Stimulated activated CD4-positive, alpha-beta T cell treated with anti-CD3 and anti-CD28 coated beads, Interleukin-15, amount 100 ng/mL, for 1 hour (primary cell): Measurements from ENCODE around the gene RPS25.
"Not testable (repeated sequence)": the region's sequence is repeated elsewhere in the genome, so short reads cannot be mapped to it uniquely, and the experiment has no call there.

Experiments used
- DNase-seq, 2 donors: peaks; one replicate each; pipeline ENCODE4 v3.0.0-alpha.2; 2020; ENCODE audit warnings: low read depth in 1 of 2, low spot score in 1 of 2

The RPS25 gene

DNA sequence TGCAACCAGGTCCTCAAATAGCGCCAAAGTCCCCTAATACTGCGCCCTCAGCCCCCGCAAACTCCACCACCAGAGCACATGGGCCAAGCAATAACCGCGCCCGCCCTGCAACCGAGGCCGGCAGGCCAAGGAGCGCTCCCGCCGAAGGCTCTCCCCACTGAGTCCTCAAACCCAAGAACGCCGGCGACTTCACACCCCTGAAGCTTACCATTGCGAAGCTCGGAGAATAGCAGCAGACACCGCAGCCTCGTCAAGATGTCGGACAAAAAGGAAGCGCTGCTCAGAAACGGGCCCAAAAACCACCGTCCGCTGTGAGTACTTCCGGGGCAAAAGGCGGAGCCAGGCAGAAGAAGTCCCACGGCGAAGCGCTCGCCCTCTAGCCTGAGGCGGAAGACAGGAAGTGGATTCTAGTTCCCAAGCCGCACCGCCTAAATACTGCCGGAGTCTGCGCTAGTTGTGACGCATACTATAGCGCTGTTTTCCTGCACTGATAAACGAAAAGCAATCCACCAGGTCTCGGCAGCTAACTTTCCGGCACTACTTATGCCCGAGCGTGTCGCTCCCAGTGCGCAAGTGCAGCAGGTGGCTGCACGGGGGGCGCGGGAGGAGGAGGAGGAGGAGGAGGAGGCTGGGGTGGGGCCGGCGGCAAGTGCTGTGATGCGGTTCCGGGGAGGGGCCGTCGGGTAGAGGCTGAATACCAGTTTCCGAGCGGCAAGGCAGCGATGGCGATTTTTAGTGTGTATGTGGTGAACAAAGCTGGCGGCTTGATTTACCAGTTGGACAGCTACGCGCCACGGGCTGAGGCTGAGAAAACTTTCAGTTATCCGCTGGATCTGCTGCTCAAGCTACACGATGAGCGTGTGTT lies at the start of gene RPS25, which contains the start of gene TRAPPC4:
RPS25 (minus strand) TSS at position 270 of the 865 bp plus-strand sequence; CDS start at position 211, 59 bp downstream.
TRAPPC4 (plus strand) TSS at position 693 of the 865 bp plus-strand sequence; CDS start at position 723, 30 bp downstream.
- DNase-seq: peak; percentile 85 to 86

DNA sequence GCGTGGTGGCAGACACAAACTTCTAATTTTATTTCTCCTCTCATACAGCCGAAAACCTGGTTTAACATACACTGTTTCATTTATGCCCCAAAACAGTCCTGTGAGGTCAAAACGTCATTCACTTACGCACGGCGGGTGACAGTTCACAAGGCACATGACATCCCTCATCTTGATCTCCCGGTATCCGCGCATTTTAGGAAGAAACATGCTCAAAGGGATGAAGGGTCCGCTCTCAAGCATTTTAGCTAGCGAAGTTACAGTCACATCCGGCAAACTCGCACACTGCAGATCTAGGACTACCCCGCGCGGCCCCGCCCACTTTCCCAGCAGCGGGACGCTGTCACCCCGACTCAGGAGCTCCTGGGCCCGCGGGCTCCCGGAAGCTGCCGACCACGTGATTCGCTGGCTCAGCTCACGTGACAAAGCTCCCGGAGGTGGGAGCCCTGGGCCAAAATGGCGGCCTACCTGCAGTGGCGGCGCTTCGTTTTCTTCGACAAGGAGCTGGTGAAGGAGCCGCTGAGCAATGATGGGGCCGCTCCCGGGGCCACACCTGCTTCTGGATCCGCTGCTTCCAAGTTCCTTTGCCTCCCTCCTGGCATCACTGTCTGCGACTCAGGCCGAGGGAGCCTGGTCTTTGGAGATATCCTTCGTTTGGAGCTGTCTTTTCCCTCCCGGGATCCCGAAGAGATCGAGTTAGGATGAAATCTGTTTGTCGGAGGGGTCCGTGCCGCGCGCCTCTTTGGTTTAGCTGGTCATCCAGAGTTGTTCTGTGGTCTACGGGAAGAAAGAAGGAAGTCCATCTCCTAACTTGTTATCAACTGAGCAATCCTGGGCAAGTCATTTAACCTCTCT lies 49.5 kb upstream of the RPS25 start, which contains the start of gene VPS11:
VPS11 (plus strand) TSS at position 448 of the 852 bp plus-strand sequence; CDS start at position 454, 6 bp downstream.
- DNase-seq: peak; percentile 94 to 96

DNA sequence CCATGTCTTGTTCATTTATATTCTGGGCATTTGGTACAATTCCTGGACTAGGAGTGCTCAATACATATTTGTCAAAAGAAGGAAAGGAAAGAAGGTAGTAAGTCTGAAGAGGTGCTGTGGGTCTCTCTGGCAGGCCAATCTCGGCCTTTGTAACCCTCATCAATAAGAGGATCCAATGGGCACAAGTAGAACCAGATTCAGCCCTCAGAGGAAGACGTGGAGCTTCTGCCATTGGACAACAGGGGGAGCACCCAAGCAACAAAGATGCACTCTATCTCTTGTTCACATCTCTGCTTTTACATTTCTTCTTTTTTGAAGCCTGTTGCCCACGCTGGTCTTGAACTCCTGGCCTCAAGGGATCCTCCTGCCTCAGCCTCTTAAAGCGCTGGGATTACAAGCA lies 47.2 kb upstream of the RPS25 start:
- no peak for DNase-seq

DNA sequence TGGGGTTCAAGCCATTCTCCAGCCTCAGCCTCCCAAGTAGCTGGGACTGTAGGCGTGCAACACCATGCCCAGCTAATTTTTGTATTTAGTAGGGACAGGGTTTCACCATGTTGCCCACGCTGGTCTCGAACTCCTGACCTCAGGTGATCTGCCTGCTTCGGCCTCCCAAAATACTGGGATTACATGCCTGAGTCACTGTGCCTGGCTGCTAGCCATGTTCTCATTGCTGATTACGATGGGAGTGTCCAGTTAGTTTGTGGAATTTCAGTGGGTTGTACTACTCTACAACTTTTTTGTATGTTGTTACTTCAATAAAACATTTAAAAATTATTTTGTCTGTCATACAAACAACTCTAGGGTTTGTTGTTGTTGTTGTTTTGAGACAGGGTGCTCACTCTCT lies 44.6 kb upstream of the RPS25 start:
- DNase-seq: no peak

DNA sequence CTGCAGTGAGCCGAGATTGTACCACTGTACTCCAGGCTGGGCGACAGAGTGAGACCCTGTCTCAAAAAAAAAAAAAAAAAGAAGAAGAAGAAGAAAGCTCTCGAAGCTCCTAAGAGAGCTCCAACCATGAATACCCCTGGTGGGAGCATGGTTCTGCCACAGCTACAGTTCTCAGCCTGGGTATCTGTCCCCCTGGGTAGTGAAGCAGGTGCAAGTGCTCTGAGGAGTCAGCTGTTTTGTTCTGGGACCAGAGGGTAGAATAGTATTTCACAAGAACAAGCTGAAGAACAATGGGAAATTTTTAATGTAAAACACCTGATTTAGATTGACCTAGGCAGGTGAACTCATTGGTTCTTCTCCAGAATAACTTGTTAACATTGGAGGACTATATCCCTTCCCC lies 43.1 kb upstream of the RPS25 start:
- DNase-seq: no peak

DNA sequence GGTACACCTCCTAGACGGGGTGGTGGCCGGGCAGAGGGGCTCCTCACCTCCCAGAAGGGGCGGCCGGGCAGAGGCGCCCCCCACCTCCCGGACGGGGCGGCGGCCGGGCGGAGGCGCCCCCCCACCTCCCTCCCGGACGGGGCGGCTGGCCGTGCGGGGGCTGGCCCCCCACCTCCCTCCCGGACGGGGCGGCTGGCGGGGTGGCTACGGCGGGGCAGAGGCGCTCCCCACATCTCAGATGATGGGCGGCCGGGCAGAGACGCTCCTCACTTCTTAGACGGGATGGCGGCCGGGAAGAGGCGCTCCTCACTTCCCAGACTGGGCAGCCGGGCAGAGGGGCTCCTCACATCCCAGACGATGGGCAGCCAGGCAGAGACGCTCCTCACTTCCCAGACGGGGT lies 41.0 kb upstream of the RPS25 start:
- DNase-seq: not testable (repeated sequence)

DNA sequence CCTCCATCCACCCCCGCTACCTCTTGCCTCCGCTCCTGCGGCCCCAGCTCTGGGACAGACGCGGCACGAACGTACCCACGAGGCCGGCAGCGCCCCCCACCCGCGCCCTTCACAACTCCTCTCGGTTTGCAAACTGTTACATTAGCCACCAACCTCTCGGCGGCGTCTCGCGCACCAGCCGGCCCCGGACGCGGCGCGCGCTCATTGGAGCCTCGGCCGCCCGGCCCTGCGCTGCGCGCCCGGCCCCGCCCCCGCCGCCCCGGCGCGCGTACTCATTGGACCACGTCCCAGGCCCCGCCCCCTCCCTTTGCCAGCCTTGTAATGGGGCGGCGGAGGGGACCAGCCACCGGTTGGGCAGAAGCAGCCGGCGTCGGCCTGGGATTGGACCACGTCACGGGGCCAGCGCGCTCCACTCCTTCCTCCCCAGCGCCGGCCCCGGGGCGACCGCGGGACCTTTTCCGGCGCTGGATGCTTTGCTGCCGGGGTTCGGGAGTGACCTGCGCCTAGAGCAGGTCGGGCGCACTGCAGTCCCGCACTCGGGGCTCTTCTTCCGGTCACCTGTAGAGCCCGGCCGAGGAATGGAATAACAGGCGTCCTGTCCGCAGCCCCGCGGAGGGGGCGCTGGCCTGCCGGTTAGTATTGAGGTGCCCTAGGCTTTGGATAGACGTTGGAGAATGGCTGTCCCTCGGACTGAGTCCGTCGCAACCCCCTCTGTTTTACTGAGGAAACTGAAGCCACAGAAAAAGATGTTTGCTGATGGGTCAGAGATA lies 39.0 kb upstream of the RPS25 start, which contains the start of gene HYOU1:
HYOU1 (minus strand) TSS at position 206 of the 770 bp plus-strand sequence. CDS start 1,045 bp downstream, outside the sequence.
- DNase-seq: peak; percentile 98 to 99

DNA sequence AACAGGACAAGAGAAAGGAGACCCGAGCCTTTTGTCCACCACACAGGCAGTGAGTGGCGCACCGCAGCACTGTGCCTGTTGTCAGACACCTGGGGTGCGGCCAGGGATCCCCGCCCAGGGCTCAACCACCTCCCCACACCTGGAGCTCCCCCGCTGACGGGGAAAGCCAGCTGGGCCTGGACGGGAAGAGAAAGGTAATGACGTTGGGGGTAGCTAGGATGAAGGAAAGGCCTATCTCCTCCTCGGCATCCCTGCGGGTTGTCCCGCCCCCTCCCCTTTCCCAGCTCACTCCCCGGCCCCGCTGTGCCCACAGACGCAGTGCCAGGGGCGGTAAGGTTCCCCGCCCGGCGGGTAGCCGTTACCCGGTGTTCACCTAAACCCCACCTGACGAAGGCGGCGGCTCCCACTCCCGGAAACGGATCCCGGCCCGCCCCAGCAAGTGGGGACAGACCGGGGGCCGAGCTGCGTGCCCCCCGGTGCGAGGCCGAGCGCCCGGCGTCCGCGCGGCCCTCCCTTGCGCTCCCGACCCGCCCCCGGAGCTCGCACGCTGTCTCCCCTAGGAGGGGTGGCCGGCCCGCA lies 38.4 kb upstream of the RPS25 start:
- peak in 1 of 2 donors; percentile 25 for DNase-seq

DNA sequence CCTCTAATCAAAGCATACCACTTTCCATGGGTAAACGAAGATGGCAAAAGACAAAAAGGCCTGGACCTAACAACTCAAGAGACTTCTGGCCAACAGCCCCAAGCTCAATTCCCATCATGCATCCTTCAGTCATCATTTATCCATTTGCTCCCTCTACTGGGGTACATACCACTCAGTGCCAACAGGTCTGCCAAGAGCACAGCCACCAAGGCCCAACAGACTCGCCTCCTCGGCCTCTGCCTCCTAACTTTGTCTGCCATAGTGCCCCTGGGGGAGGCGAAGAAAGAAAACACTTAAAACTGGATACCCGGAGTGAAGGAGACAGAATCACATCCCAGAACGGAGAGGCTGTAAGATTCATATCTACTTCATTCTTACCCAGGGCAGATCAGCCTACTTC lies 37.8 kb upstream of the RPS25 start:
- no peak for DNase-seq

DNA sequence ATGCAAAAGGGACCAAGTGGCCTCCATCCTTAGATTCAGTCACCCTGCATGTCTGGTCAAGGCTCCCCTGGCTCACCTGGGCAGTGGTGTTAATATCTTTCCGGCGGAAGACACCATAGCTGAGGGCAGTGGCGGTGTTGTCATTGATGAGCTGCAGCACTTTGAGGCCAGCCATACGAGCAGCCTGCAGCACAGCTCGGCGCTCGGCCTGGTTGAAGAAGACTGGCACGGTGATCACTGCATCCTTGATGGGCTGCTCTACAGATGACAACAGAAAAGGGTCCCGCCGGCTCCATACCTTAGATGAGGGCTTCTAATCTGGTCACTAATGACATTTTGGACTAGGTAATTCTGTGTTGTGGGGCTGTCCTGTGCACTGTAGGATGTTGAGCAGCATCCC lies 36.3 kb upstream of the RPS25 start:
- no peak for DNase-seq

DNA sequence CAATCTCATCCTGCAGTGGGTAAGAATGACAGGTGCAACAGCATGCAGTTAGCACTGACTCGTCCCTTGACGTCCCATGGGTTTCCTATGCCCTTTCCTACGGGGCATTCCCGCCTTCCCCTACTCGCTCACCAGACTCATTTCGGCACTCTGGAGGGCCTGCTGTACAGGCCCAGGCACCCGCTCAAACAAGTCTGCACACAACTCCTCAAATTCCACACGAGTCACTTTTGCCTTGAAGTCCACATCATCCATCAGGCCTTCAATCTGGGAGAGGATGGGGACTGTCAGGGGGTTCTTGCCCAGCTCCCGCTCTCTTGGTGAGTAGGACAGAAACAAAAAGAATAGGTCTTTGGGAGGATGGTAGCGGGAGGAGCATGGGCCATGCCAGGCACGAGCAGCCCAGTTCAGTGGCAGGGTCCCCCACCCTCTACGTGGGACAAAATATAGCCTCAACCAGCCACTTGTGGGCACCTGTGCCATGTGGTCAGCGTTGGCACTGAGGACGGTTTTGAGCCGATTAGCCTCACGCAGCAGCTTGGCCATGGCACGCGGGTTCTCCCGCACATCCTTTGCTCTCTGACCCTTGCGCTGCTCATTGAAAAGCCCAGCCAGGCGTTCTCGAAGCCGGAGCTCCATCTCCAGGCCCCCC lies 34.1 kb upstream of the RPS25 start:
- DNase-seq: no peak

DNA sequence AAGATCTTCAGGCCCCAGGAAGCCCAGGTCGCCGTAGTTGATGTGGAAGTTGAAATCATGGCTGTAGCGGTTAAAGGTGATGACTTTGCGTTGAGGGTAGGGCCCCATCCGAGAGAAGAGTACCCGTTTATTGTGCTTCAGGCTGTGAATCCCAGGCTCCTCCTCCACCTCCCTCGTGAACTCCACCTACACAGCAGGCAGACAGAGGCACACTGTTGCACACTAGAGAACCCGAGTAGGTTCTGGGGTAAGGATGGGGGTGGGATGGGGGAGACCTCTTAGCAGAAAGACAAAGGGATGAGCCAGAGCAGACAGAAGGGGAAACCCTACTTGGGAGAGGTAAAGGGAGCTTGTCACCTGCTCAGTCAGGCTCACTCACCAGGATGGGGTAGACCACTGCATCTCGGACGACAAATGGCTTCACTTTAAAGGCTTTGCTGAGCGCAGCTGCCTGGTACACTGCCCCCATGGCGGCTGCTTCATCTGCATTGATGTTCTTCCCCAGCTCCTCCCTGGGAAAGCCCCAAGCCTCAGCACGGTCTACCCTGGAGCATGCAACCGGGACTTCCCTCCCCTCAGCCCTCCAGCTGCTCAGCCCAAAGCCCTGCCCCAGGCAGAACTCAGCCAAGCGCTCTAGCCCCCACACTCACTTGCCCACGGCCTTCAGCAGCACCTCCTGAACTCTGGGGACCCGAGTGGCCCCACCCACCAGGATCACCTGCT lies 33.5 kb upstream of the RPS25 start:
- DNase-seq: no peak

DNA sequence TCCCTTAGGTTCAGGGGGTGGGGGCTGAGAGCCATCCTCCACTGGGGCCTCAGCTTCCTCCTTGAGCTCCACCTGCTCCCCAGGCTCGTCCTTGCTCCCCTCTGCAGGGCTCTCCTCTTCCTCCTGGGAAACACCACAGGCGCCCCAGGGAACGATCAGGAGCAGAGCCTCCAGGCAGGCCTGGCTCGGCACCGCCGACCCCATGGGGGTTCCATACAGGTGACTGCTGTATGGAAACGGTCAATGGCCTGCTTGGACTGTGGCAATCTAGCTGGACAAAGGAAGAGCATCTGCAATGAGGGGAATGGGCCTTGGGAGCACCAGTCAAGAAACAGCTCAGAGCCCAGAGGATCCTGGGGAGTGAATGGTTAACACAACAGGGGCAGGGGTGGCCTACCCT lies 30.9 kb upstream of the RPS25 start:
- DNase-seq: no peak

DNA sequence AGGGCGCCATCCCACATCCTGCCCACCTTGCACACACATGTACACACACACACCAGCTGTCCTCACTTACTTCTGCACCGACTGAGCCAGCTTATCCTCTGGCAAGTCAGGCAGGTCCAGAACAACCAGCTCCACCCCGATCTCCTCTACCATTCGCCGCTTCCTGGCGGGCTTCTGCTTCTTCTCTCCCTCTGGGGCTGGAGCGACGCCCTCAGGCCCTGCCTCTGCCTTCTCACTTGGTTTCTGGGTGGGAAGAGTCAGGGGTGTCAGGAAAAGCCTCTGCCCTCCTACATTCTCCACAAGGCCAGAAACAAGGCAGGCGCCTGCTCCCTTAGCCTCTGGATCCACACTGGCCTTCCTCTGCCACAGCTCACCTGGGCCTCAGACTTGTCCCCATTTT lies 30.5 kb upstream of the RPS25 start:
- no peak for DNase-seq

DNA sequence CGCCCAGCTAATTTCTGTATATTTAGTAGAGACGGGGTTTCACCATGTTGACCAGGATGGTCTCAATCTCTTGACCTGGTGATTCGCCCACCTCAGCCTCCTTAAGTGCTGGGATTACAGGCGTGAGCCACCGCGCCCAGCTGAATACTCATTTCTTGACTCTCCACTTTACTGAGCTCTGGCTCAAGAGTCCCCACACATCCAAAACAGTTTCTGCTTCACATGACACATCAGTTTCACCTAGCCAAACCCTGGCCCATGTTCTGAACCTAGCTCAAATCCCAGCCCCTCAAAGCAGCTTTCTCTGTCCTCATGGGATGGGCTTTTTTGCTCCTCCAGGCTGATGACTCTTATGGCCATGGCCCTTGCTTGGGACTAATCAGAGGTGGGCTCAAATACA lies 29.1 kb upstream of the RPS25 start:
- no peak for DNase-seq

DNA sequence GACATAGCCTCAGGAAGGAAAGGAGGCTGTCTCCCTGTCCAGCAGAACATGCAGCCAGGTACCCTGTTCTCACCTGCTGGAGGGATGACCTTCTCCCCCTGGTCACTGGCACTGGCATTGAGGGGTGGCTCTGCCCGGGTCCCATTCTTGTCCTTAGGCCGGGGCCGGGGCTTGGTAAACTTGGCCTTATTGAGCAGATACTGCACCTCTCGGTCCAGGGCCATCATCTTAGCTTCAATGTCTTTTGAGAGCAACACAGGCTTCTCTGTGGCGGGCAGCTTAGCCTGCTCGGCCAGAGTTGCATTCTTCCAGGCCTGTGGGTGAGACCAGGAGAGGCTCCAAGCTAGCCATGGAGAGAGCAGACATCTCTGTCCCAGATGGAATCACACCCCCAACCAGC lies 28.3 kb upstream of the RPS25 start:
- no peak for DNase-seq

DNA sequence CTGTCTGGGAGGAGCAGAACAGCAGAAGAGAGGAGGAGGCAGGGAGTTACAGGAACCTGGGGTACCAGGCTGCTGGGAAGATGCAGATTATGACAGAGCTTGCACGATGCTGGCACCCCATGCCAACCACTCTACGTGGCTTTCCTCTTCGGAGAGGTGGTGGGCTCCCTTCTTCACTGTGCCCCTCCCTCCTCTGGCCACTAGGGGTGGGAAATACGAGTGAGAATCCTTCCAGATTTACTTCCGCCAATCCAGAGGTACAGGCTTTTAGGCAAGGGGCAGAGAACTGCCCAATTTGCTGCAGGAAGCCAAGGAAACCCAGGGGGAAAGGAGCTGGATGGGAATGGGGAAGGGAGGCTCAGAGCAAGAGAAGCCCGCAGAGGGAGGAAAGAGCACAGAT lies 26.6 kb upstream of the RPS25 start:
- no peak for DNase-seq

DNA sequence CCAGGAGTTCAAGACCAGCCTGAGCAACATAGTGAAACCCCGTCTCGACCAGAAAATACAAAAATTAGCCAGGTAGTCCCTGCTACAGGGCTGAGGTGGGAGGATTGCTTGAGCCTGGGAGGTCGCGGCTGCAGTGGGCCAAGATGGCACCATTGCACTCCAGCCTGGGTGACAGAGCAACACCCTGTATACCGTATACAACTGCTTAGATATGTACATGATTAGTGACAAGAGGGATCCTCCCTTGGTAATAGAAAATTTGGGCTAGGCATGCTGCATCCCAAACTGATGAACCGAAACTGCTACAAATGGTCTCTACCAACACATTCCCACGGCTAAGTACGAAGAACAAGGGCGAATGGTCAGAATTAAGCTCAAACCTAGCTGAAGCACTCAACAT lies 24.8 kb upstream of the RPS25 start:
- no peak for DNase-seq

DNA sequence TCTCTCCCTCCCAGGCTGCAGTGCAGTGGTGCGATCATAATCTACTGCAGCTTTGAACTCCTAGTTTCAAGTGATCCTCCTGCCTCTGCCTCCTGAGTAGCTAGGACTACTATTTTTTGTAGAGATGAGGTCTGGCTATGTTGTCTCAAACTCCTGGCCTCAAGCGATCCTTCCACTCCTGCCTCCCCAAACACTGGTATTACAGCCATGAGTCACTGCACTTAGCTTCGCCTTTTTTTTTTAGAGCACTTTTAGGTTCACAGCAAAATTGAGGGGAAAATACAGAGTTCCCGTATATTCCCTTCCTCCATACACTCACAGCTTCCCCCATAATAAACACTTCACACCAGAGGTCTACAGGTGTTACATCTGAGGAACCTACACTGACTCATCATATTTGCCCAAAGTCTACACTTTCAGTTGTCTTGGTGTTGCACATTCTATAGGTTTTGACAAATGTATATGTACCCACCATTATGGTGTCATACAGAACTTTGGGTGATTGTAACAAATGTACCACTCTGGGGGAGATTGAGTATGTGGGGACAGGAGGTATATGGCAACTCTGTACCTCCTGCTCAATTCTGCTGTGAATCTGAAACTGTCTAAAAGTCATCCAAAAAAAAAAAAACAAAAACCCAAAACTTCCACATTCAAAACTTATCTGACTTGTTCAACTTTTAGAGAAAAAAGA lies 23.8 kb upstream of the RPS25 start:
- no peak for DNase-seq
